SK-N-MC (cell line): Measurements from ENCODE around the gene VASN.

Experiments used
- FOXP2 ChIP-seq: optimal IDR thresholded peaks from 2 replicates; pipeline ENCODE3; 2011; ENCODE audit warnings: mild to moderate bottlenecking, moderate library complexity; ENCODE audit not compliant: insufficient read depth; ENCODE audit errors: extremely low read length, control extremely low read depth
- POLR2AphosphoS5 ChIP-seq: IDR thresholded peaks from 2 replicates; pipeline ENCODE4 v1.6.1; 2012; ENCODE audit warnings: mild to moderate bottlenecking, low read depth, low read length, borderline replicate concordance

DNA sequence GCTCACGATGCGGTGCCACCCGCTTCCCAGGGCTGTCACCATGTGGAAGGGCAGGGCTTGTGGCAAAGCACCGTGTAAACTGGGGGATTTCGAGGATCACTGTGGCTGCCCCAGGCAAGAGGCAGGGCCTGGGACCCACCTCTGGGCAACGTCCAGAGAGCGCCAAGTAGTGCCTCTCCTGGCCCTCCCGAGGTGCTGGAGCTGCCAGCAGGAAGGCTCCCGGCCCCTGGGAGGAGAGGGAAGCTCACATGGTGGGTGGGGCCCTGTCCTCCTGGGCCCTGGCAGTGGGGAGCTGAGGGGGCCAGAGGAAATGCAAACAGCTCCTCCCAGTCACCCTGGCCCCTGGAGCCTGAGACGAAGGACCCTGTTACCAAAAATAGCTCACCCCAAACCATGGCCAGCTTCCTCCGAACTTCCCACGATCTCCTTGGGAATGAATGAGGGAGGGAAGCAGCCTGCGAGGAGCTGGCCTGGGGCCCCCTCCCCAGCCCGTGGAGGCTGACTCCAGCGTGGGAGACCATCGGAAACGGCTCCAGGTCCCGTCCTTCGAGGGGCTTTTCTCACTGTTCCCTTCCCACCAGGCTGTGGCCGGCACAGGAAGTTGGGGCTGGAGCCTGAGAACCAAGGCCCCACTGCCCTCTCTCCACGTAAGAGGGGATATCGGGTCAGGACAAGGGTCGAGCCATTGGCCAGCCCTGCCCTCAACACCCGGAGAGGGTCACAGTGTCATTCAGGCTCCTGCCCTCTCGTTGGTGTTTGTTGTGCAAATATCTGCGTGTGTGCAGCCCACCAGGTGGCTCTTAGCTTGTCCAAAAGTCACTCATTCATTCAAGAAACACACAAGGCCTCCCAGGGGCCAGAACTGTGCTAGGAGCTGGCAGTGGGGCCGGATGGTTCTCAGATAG is 17.7 kb downstream of the VASN start:
- TF ChIP-seq POLR2AphosphoS5 (no peak), FOXP2 (no peak)
